B cell (primary cell): ENCODE measurements around the gene RTN4. TPM values are rescaled to one million over a fixed set of nuclear protein-coding genes. Genes with fewer than 3 reads are reported as not detected.

Source experiments
- ATAC-seq: fragments of 200-7000 bp; cut with Tn5 transposase; one replicate; pipeline ENCODE4 v1.10.0; 2021; ENCODE audit warnings: low read depth, mild to moderate bottlenecking, moderate number of reproducible peaks, moderate library complexity
- CTCF ChIA-PET: fragments of 350-600 bp; sonication (Branson Sonifier 250); formaldehyde crosslinking; loops from one replicate; lab custom pipeline; 2021; ENCODE audit warnings: antibody characterized with exemption, inconsistent platforms; lab: Charles Lee
- POLR2A ChIA-PET: fragments of 350-600 bp; sonication (Branson Sonifier 250); formaldehyde crosslinking; loops from one replicate; lab custom pipeline; 2021; ENCODE audit warnings: antibody characterized with exemption; lab: Charles Lee
- DNase-seq: peaks from one replicate; pipeline ENCODE4 v3.0.0; 2013
- H2AFZ ChIP-seq: 2 replicates; pipeline ENCODE4 v1.6.1; 2012; ENCODE audit warnings: mild to moderate bottlenecking, low read depth, low read length; ENCODE audit not compliant: insufficient read depth, poor library complexity, severe bottlenecking
- H3K27ac ChIP-seq, 2 donors: 1 replicate in 1 of 2; 2 replicates in 1 of 2; pipeline ENCODE4 v1.5.1; 2012 to 2013; ENCODE audit warnings: low read length in 2 of 2, mild to moderate bottlenecking in 2 of 2, moderate library complexity in 1 of 2
- H3K27me3 ChIP-seq, 4 experiments: fragments of 200-600 bp in 1 of 4; sonication (generic) in 1 of 4; replicated peaks in 1 of 4; 1 replicate in 2 of 4; 2 replicates in 2 of 4; pipeline versions ENCODE4 v1.6.1 to v1.7.0; 2013 to 2016; ENCODE audit warnings: low read length in 3 of 4, mild to moderate bottlenecking in 2 of 4, mixed read lengths in 1 of 4, moderate library complexity in 1 of 4; ENCODE audit not compliant: insufficient read depth in 4 of 4, control insufficient read depth in 3 of 4; ENCODE audit errors: control extremely low read depth in 1 of 4
- H3K36me3 ChIP-seq, 2 experiments: replicated peaks in 1 of 2; 1 replicate in 1 of 2; 2 replicates in 1 of 2; pipeline versions ENCODE4 v1.6.1 to v1.7.1; 2013; ENCODE audit warnings: low read length in 1 of 2; ENCODE audit not compliant: insufficient read depth in 2 of 2, control insufficient read depth in 1 of 2; ENCODE audit errors: control extremely low read depth in 1 of 2, extremely low read depth in 1 of 2
- H3K4me1 ChIP-seq, 2 donors: fragments of 200-600 bp in 1 of 2; sonication (generic) in 1 of 2; 1 replicate in 1 of 2; 2 replicates in 1 of 2; pipeline versions ENCODE4 v1.5.1 to v1.6.1; 2013 to 2017; ENCODE audit warnings: low read length in 2 of 2; ENCODE audit not compliant: control insufficient read depth in 2 of 2, insufficient read depth in 2 of 2
- H3K4me2 ChIP-seq: replicated peaks from 2 replicates; pipeline ENCODE3; 2012; ENCODE audit warnings: mild to moderate bottlenecking, low read depth, low read length; ENCODE audit not compliant: poor library complexity, severe bottlenecking
- H3K4me3 ChIP-seq, 5 experiments: fragments of 200-600 bp in 1 of 5; sonication (generic) in 1 of 5; 1 replicate in 3 of 5; 2 replicates in 2 of 5; pipeline versions ENCODE4 v1.5.1 to v1.7.0; 2011 to 2016; ENCODE audit warnings: low read length in 4 of 5, mild to moderate bottlenecking in 4 of 5, low read depth in 2 of 5, control low read depth in 1 of 5, moderate library complexity in 1 of 5; ENCODE audit not compliant: insufficient read depth in 1 of 5; ENCODE audit errors: control extremely low read depth in 1 of 5, extremely low read depth in 1 of 5
- H3K79me2 ChIP-seq: fragments of 200-600 bp; sonication (generic); one replicate; pipeline ENCODE4 v1.6.0; 2016; ENCODE audit warnings: low read length; ENCODE audit not compliant: control insufficient read depth, insufficient read depth
- H3K9ac ChIP-seq: fragments of 200-600 bp; sonication (generic); 2 replicates; pipeline ENCODE4 v1.6.1; 2017; ENCODE audit warnings: mild to moderate bottlenecking, low read length, moderate library complexity
- H3K9me3 ChIP-seq, 3 donors: one replicate each; pipeline versions ENCODE4 v1.6.1 to v1.7.1; 2013; ENCODE audit warnings: low read length in 2 of 3; ENCODE audit not compliant: control insufficient read depth in 2 of 3, insufficient read depth in 1 of 3; ENCODE audit errors: control extremely low read depth in 1 of 3
- H4K20me1 ChIP-seq: 2 replicates; pipeline ENCODE4 v1.6.0; 2012; ENCODE audit warnings: mild to moderate bottlenecking, low read length; ENCODE audit not compliant: insufficient read depth, control insufficient read depth, poor library complexity, severe bottlenecking
- H3K27ac Mint-ChIP-seq: one replicate; pipeline ENCODE4 v1.8.0; 2021; ENCODE audit warnings: mixed read lengths
- H3K27me3 Mint-ChIP-seq: one replicate; pipeline ENCODE4 v1.8.0; 2021; ENCODE audit warnings: mixed read lengths
- H3K4me1 Mint-ChIP-seq: one replicate; pipeline ENCODE4 v1.8.0; 2021; ENCODE audit warnings: mixed read lengths
- H3K4me3 Mint-ChIP-seq: one replicate; pipeline ENCODE4 v1.8.0; 2021; ENCODE audit warnings: mixed read lengths
- H3K9me3 Mint-ChIP-seq: one replicate; pipeline ENCODE4 v1.8.0; 2022; ENCODE audit warnings: mixed read lengths; ENCODE audit not compliant: insufficient read depth
- EZH2 ChIP-seq: IDR thresholded peaks from 2 replicates; pipeline ENCODE4 v1.6.1; 2012; ENCODE audit warnings: borderline replicate concordance, low read depth, mild to moderate bottlenecking, moderate library complexity, low read length; ENCODE audit not compliant: insufficient read depth, poor library complexity, severe bottlenecking
- WGBS: methylation state at CpG from one replicate; pipeline ENCODE4 v1.1.5; 2013; ENCODE audit warnings: missing lambda C conversion rate; ENCODE audit not compliant: insufficient coverage; 5-methylcytosine and 5-hydroxymethylcytosine counted together
- intact Hi-C: fragments of 100-400 bp; cut with micrococcal nuclease; formaldehyde crosslinking; loops from one replicate; pipeline ENCODE4 v1.10.0; 2022
- polyA plus RNA-seq: library from polyadenylated mRNA; depleted of rRNA; stranded (reverse); fragments of >200 nt; gene quantifications from 2 replicates; pipeline ENCODE4 v1.2.3, GENCODE V29; 2012
- total RNA-seq, 2 donors: library from RNA; stranded (reverse); fragments of 120-200 nt in 1 of 2; gene quantifications; 1 replicate in 1 of 2; 2 replicates in 1 of 2; pipeline versions ENCODE4 v1.2.3 to v1.2.4, GENCODE V29; 2013 to 2022
- TF ChIP-seq, protein P1 (sequence below): fragments of 200-600 bp; IDR thresholded peaks from one replicate; pipeline ENCODE4 v1.8.0; 2022; ENCODE audit warnings: antibody characterized with exemption, mild to moderate bottlenecking

Gene RTN4
- total and polyA plus RNA-seq, 2 donors (not counting 1 experiment from before 2014, with no cell fraction given) = 30.8 to 65.9 TPM

DNA sequence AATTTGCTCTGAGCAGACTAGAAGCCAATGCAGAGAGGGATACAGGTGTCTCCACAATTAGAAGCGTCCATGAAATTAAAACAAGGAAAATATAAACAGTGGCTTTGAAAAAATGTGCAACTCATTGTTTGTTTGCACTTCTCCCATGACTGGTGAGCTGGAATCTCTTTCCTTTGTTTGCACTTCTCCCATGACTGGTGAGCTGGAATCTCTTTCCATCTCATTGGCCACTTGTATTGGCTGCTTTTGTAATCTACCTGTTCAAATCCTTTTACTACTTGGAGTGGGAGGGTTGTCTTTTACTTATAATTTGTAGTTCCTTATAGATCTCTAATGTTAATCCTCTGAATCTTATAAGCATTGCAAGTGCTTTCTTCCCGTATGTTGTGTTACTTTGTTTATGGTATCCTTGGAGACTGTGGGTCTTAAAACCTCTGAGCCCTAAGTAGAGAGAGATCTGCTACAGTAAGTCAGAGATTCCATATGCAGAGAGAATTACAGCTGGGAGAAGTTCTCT is 94.1 kb downstream of the RTN4 start:
- intact Hi-C loops = no loop called here
- Histone ChIP-seq H3K9ac (no peak overlapping the region), H3K27ac (no peak overlapping the region), H3K79me2 (no peaks in the 10 kb centered on the region), H3K4me2 (no peak overlapping the region), H2AFZ (no peak overlapping the region), H4K20me1 (no peaks in the 10 kb centered on the region), H3K4me1 (no peaks in the 10 kb centered on the region), H3K36me3 (peaks cover 0 to 7% of the 10 kb centered on the region in 2 experiments), H3K9me3 (no peaks in the 10 kb centered on the region), H3K4me3 (no peak overlapping the region), H3K27me3 (no peaks in the 10 kb centered on the region)
- no peaks in the 10 kb centered on the region for H3K9me3 Mint-ChIP-seq
- POLR2A ChIA-PET = no interaction called here
- H3K27me3 Mint-ChIP-seq = no peaks in the 10 kb centered on the region
- no peak for TF ChIP-seq EZH2
- TF ChIP-seq, protein P1, sequence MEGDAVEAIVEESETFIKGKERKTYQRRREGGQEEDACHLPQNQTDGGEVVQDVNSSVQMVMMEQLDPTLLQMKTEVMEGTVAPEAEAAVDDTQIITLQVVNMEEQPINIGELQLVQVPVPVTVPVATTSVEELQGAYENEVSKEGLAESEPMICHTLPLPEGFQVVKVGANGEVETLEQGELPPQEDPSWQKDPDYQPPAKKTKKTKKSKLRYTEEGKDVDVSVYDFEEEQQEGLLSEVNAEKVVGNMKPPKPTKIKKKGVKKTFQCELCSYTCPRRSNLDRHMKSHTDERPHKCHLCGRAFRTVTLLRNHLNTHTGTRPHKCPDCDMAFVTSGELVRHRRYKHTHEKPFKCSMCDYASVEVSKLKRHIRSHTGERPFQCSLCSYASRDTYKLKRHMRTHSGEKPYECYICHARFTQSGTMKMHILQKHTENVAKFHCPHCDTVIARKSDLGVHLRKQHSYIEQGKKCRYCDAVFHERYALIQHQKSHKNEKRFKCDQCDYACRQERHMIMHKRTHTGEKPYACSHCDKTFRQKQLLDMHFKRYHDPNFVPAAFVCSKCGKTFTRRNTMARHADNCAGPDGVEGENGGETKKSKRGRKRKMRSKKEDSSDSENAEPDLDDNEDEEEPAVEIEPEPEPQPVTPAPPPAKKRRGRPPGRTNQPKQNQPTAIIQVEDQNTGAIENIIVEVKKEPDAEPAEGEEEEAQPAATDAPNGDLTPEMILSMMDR = no peak
- DNase-seq = no peak
- CTCF ChIA-PET = no interaction called here
- ATAC-seq = no peak
- no peaks in the 10 kb centered on the region for H3K4me1 Mint-ChIP-seq
- H3K4me3 Mint-ChIP-seq = no peak overlapping the region
- 100% methylated on average over 1 of the region's 2 CpGs for WGBS
- H3K27ac Mint-ChIP-seq = no peak overlapping the region

DNA sequence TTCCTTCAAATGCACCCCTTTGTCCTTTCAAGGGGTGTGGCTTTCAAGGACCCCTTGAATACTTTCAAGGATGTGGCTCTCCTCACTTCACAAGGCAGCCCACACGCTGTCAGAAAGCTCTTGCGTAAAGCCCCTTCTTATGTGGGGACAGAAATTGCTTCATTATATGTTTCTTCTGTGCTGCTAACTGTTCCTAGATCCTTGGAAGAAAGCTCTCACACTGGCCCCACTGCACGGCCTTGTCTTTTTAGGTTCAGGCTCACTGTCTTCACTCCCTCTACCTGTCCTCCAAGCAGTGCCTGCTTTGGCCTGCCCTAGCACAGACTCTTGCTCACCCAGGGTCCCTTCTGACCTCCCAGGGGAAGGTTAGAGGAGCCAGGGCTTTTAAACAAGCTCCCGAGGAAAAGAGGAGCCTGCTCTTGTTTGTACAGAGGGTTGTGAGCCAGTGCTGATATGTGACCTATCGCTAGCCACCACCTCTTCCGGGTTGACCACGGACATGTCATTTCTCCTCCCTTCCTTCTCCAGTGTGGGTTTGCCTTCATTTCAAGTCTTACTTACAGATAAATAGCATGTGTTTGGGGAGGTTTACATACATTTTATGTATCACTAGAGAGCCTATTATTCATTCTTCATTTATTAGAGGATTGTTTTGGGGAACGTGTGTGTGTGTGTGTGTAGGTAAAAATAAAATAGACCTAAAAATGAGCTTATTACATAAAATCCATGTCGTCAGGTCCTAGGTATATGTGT is 94.7 kb downstream of the RTN4 start:
- Mint-ChIP-seq H3K4me1 (no peaks in the 10 kb centered on the region), H3K4me3 (no peak overlapping the region), H3K9me3 (no peaks in the 10 kb centered on the region), H3K27ac (no peak overlapping the region), H3K27me3 (no peaks in the 10 kb centered on the region)
- no peaks in the 10 kb centered on the region for H3K79me2 ChIP-seq
- no peak overlapping the region for H3K4me3 ChIP-seq
- H3K9me3 ChIP-seq = no peaks in the 10 kb centered on the region
- ChIA-PET POLR2A (no interaction called here), CTCF (no interaction called here)
- DNase-seq (no peak), ATAC-seq (no peak)
- intact Hi-C loops = no loop called here
- H2AFZ ChIP-seq = no peak overlapping the region
- no peaks in the 10 kb centered on the region for H3K4me1 ChIP-seq
- peaks cover 0 to 7% of the 10 kb centered on the region in 2 experiments for H3K36me3 ChIP-seq
- no peak overlapping the region for H3K4me2 ChIP-seq
- H3K27me3 ChIP-seq = no peaks in the 10 kb centered on the region
- H4K20me1 ChIP-seq = no peaks in the 10 kb centered on the region
- WGBS = 98% methylated on average over 4 of the region's 9 CpGs
- no peak for TF ChIP-seq EZH2
- TF ChIP-seq, protein P1 = no peak
- no peak overlapping the region for H3K9ac ChIP-seq
- H3K27ac ChIP-seq = no peak overlapping the region
